Effector memory CD8-positive, alpha-beta T cell (primary cell): ENCODE results near the gene EPHA6.

Source experiments
- ATAC-seq: fragments of 150-1000 bp; cut with Tn5 transposase; replicated peaks from 2 replicates; pipeline ENCODE4 v1.10.0; 2021; ENCODE audit warnings: mild to moderate bottlenecking, moderate library complexity
- DNase-seq, 3 experiments: peaks; one replicate each; pipeline ENCODE4 v3.0.0; 2021
- H3K27ac Mint-ChIP-seq, 2 donors: one replicate each; pipeline ENCODE4 v1.8.0; 2022; ENCODE audit warnings: mild to moderate bottlenecking in 2 of 2, mixed read lengths in 2 of 2, moderate library complexity in 2 of 2
- H3K27me3 Mint-ChIP-seq, 2 donors: one replicate each; pipeline ENCODE4 v1.8.0; 2022; ENCODE audit warnings: mixed read lengths in 2 of 2
- H3K36me3 Mint-ChIP-seq: one replicate; pipeline ENCODE4 v1.8.0; 2022; ENCODE audit warnings: mild to moderate bottlenecking, moderate library complexity, mixed read lengths; ENCODE audit not compliant: insufficient read depth
- H3K4me1 Mint-ChIP-seq, 2 donors: one replicate each; pipeline ENCODE4 v1.8.0; 2022; ENCODE audit warnings: low read depth in 2 of 2, mixed read lengths in 2 of 2
- H3K4me3 Mint-ChIP-seq, 2 donors: one replicate each; pipeline ENCODE4 v1.8.0; 2022; ENCODE audit warnings: mild to moderate bottlenecking in 2 of 2, mixed read lengths in 2 of 2, moderate library complexity in 2 of 2
- H3K9me3 Mint-ChIP-seq, 2 donors: one replicate each; pipeline ENCODE4 v1.8.0; 2022; ENCODE audit warnings: mixed read lengths in 2 of 2

Gene EPHA6

GRCh38 chr3:97721446-97721845, 907.1 kb downstream of the EPHA6 start:
- ATAC-seq (no peak), DNase-seq (no peak)
- H3K9me3 Mint-ChIP-seq, result no peaks in the 10 kb centered on the region
- no peak overlapping the region for H3K27ac Mint-ChIP-seq
- no peaks in the 10 kb centered on the region for H3K27me3 Mint-ChIP-seq
- H3K4me1 Mint-ChIP-seq, result no peaks in the 10 kb centered on the region
- no peak overlapping the region for H3K4me3 Mint-ChIP-seq
- no peaks in the 10 kb centered on the region for H3K36me3 Mint-ChIP-seq

DNA sequence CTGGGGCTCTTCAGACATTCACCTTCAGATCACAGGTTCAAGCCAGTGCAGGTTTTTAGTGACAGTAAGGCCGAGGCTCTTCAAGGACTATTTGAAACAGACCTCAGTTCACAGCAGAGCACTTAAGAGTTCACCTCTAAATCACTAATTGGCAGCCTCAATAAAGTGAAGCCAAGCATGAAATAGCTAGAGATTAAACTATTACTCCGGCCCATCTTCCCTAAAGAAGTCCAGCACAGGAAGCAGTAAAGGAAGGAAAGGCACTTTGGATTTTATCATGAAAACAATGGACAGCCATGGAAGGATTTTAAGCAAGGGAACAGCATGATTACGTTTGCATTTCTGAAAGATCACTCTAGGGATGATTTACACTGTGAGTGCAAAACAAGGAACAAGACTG, 922.5 kb downstream of the EPHA6 start:
- DNase-seq, result no peak
- Mint-ChIP-seq H3K9me3 (no peaks in the 10 kb centered on the region), H3K27ac (no peak overlapping the region), H3K27me3 (peaks cover 12% of the 10 kb centered on the region in 2 donors), H3K4me3 (no peak overlapping the region), H3K36me3 (no peaks in the 10 kb centered on the region), H3K4me1 (no peaks in the 10 kb centered on the region)
- ATAC-seq, result no peak

GRCh38 chr3:97738761-97739160, 924.4 kb downstream of the EPHA6 start:
- ATAC-seq (no peak), DNase-seq (no peak)
- H3K27ac Mint-ChIP-seq, result no peak overlapping the region
- no peaks in the 10 kb centered on the region for H3K4me1 Mint-ChIP-seq
- H3K36me3 Mint-ChIP-seq, result no peaks in the 10 kb centered on the region
- no peak overlapping the region for H3K4me3 Mint-ChIP-seq
- H3K27me3 Mint-ChIP-seq, result peaks cover 6 to 7% of the 10 kb centered on the region in 2 donors
- no peaks in the 10 kb centered on the region for H3K9me3 Mint-ChIP-seq

DNA sequence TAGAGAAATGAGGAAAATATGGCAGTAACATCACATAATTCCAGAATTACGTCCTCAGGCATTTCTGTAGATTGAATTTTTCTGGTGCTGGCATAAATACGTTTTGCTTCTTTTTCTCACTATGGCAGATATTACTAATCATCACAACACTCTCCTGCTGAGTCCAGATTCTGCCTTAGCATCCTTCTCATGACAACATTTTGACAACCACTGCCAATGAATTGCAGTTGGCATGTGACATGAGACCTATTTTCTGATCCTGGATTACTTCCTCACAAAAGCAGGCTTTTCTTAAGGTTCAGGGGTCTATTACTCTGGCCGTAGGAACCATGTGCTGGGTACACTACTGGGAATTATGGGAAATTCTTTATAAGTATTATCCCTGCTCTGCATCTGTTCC, 927.6 kb downstream of the EPHA6 start:
- DNase-seq (no peak), ATAC-seq (no peak)
- H3K4me3 Mint-ChIP-seq, result no peak overlapping the region
- no peaks in the 10 kb centered on the region for H3K9me3 Mint-ChIP-seq
- no peaks in the 10 kb centered on the region for H3K36me3 Mint-ChIP-seq
- H3K27ac Mint-ChIP-seq, result no peak overlapping the region
- no peaks in the 10 kb centered on the region for H3K4me1 Mint-ChIP-seq
- peaks cover 0 to 5% of the 10 kb centered on the region in 2 donors for H3K27me3 Mint-ChIP-seq

- H3K27me3 Mint-ChIP-seq, result peaks cover 8 to 11% of the 10 kb centered on the region in 2 donors
- ATAC-seq, result no peak
Observed at GRCh38 chr3:97744289-97744688, 929.9 kb downstream of the EPHA6 start.

DNA sequence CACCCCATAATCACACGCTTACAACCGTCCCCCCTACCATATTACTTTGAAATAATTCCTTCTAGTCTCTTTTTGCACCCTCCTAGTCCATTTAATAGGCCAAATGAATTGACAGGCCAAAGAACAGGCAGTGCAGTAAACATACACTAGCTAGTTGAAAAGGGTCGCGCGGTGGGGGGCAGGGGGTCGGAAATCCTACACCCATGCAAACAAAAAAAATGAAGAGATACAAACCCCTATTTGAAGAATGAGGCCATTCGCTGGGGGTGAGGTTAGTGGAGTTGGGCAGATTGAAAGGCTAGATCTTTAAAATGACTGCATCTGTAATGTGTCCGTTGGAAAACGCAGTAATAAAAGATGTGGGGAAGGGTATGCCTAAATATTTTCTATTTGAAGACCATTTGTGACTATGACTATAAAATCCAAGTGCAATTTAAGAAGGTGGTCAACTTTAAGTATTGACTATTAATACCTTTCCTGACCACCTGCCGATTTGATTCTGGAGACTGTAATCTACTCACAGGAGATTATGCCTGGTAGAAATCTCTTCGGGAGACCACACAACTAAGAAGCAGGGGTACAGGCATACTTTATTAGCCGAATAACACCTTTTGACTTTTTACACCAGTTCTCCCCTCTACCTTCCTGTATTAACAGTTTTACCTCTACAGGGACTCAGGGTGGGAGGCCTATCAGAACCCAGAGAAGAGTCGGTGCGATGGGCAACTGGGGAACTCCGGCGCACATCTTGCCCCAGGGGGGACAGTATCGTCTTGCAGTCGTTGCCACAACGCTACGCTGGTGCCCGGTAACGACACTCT, 949.4 kb downstream of the EPHA6 start:
- Mint-ChIP-seq H3K9me3 (no peaks in the 10 kb centered on the region), H3K27ac (peak overlapping the region; percentile 90 to 96), H3K27me3 (no peaks in the 10 kb centered on the region), H3K4me3 (peak overlapping the region; percentile 93 to 97), H3K36me3 (peaks cover 10% of the 10 kb centered on the region), H3K4me1 (peaks cover 16 to 19% of the 10 kb centered on the region in 2 donors)
- ATAC-seq (no peak), DNase-seq (no peak)

More at GRCh38 chr3:97744289-97744688, 929.9 kb downstream of the EPHA6 start:
- DNase-seq, result no peak
- Mint-ChIP-seq H3K27ac (no peak overlapping the region), H3K9me3 (no peaks in the 10 kb centered on the region), H3K4me1 (no peaks in the 10 kb centered on the region), H3K4me3 (no peak overlapping the region), H3K36me3 (no peaks in the 10 kb centered on the region)

DNA sequence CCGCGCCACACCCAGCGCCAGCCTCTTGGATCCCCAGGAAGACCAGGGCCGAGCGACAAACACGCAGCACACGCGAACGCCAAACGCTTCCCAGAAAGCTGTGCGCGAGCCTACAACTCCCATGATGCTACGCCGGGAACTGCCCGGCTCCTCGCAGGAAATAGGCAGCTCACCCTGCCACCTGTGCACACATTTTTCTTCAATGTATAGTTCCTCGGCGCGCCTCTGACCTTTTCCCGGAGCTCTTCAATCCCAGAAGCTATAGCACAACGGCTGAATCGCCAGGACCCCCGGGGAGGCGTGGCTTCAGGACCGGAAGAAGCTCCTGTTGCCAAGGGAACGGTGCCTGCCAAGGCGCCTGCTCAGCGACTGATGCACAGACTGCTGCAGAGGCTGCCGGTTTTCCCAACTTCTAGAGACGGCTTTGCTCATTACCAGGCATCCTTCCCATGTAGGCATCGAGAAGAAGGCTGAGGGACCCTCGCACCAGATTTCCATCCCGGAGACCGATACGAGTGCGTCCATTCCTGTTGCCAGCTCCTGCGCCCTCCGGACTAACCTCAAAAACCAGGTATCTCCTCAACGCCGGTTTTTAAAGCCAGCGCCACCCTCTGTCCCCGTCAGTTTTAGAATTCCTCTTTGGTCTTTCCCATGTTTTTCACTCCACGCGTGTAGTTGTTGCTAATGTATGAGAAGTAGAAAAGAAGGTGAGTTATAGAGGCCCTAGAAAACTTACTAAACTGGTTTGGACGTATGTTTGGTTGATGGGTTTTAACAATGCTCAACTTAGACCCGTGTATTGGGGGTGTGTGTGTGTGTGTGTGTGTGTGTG, 950.2 kb downstream of the EPHA6 start, which contains the start of gene ARL6:
Gene ARL6 (plus strand): TSS at position 352 of the 832 bp plus-strand sequence. CDS start 3,350 bp downstream, outside the sequence.
- Mint-ChIP-seq H3K27me3 (no peaks in the 10 kb centered on the region), H3K4me1 (peaks cover 16 to 19% of the 10 kb centered on the region in 2 donors), H3K4me3 (peak within 1 kb of the TSS; percentile 93 to 97), H3K27ac (peak within 1 kb of the TSS; percentile 90 to 96), H3K36me3 (peaks cover 10% of the 10 kb centered on the region), H3K9me3 (no peaks in the 10 kb centered on the region)
- DNase-seq (peak; percentile 44 to 65 (median 53)), ATAC-seq (peak; percentile 90)

DNA sequence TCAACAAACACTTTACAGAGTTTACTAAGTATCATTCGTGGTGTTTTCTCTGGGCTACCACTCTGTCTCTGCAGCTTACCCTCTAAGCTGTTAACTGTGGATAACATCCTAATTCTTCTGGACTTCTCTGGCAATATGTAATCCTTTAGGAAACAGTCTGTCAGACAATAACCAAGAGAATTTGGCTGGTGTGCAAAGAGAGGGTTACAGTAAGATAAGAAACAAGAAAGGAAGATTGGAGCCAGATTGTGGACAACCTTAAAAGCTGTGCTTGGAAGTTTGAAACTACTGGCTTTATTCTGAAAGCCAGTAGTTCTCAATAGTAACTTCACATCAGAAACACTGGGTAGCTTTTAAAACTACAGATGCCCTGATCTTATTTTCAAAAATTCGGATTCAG, 950.9 kb downstream of the EPHA6 start:
- Mint-ChIP-seq H3K27me3 (no peaks in the 10 kb centered on the region), H3K36me3 (peaks cover 10% of the 10 kb centered on the region), H3K4me3 (peak overlapping the region; percentile 93 to 97), H3K9me3 (no peaks in the 10 kb centered on the region), H3K4me1 (peaks cover 16 to 20% of the 10 kb centered on the region in 2 donors), H3K27ac (peak overlapping the region; percentile 90 to 96)
- no peak for DNase-seq
- no peak for ATAC-seq

DNA sequence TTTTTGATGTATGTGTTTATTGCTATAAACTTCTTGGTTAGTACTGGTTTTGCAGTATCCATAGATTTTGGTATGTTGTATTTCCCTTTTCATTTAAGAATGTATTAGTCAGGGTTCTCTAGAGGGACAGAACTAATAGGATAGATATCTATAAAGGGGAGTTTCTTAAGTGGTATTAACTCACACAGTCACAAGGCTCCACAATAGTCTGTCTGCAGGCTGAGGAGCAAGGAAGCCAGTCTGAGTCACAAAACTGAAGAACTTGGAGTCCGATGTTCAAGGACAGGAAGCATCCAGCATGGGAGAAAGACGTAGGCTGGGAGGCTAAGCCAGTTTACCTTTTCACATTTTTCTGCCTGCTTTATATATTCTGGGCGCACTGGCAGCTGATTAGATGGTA, 958.5 kb downstream of the EPHA6 start:
- H3K4me3 Mint-ChIP-seq, result no peak overlapping the region
- H3K9me3 Mint-ChIP-seq, result no peaks in the 10 kb centered on the region
- no peaks in the 10 kb centered on the region for H3K36me3 Mint-ChIP-seq
- H3K27me3 Mint-ChIP-seq, result no peaks in the 10 kb centered on the region
- no peak overlapping the region for H3K27ac Mint-ChIP-seq
- no peak for DNase-seq
- no peak for ATAC-seq
- peaks cover 4 to 7% of the 10 kb centered on the region in 2 donors for H3K4me1 Mint-ChIP-seq

- no peaks in the 10 kb centered on the region for H3K9me3 Mint-ChIP-seq
- DNase-seq (no peak), ATAC-seq (no peak)
- no peaks in the 10 kb centered on the region for H3K4me1 Mint-ChIP-seq
- no peak overlapping the region for H3K4me3 Mint-ChIP-seq
- no peaks in the 10 kb centered on the region for H3K27me3 Mint-ChIP-seq
- H3K27ac Mint-ChIP-seq, result no peak overlapping the region
- no peaks in the 10 kb centered on the region for H3K36me3 Mint-ChIP-seq
Observed at GRCh38 chr3:97778152-97778551, 963.8 kb downstream of the EPHA6 start.

DNA sequence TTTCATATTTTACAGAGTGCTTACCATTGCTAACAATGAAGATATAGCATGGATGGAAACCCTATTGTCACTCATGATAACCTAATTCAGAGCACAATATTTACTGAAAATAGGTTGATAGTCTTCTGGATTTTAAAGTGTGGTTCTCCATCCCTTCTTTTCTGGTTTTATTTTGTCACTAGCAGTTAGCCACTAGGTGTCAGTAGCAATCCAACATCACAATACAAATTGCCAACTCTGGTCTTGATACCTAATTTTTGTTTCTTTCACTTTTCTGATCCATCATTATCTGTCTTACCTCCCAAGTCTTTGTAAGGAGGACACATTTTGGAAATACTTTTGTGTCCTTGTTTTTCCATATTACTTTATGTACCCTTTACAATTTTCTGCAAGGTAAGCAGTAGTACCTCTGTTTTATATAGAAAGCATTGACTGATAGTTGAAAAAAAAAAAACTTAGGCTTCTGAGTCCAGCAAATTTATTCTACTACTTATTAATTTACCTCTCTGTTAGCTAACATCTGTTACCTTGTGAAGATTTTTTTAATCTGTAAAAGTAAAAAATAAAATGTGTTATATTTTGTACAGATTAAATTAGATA, 979.1 kb downstream of the EPHA6 start:
- no peak overlapping the region for H3K27ac Mint-ChIP-seq
- peak; percentile 30 to 37 (median 35) for DNase-seq
- no peaks in the 10 kb centered on the region for H3K9me3 Mint-ChIP-seq
- H3K27me3 Mint-ChIP-seq, result no peaks in the 10 kb centered on the region
- ATAC-seq, result peak; percentile 61
- H3K36me3 Mint-ChIP-seq, result no peaks in the 10 kb centered on the region
- H3K4me1 Mint-ChIP-seq, result no peaks in the 10 kb centered on the region
- H3K4me3 Mint-ChIP-seq, result no peak overlapping the region

DNA sequence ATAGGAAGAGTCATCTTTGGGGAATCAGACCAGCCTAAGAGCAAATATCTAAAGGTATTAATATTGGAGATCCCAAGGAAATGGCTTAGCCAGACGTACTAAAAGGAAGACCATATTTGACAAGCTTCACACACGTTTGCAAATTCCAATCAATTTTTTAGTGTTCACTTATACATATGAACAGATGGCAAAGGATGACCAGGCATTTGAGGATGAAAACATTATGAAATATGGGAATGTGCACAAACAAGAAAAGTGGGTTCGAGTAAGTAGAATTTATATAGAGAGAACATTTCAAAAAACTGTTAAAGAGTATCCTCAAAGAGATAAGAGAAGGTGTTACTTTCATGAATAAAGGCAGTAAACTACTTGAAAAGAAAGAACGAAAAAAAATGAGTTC, 981.6 kb downstream of the EPHA6 start:
- DNase-seq (no peak), ATAC-seq (no peak)
- no peak overlapping the region for H3K4me3 Mint-ChIP-seq
- H3K4me1 Mint-ChIP-seq, result no peaks in the 10 kb centered on the region
- H3K27ac Mint-ChIP-seq, result no peak overlapping the region
- H3K27me3 Mint-ChIP-seq, result no peaks in the 10 kb centered on the region
- no peaks in the 10 kb centered on the region for H3K36me3 Mint-ChIP-seq
- H3K9me3 Mint-ChIP-seq, result no peaks in the 10 kb centered on the region
